Esophagus muscularis mucosa (tissue), 4 donors: Measurements from ENCODE around the gene KIAA0513. TPM values are rescaled to one million over a fixed set of nuclear protein-coding genes. Genes with fewer than 3 reads are reported as not detected.

Experiments used
- DNase-seq: peaks from one replicate; pipeline ENCODE4 v3.0.0-alpha.2; 2017; ENCODE audit errors: extremely low spot score
- H3K27ac ChIP-seq, 4 donors: fragments of 200-600 bp; sonication (generic); replicated peaks in 1 of 4; 1 replicate in 3 of 4; 2 replicates in 1 of 4; pipeline ENCODE4 v1.5.1; 2016 to 2019; ENCODE audit warnings: mild to moderate bottlenecking in 1 of 4
- H3K27me3 ChIP-seq, 4 donors: fragments of 200-600 bp; sonication (generic); one replicate each; pipeline versions ENCODE4 v1.5.1 to v1.6.0; 2016 to 2019
- H3K36me3 ChIP-seq, 4 donors: fragments of 200-600 bp; sonication (generic); one replicate each; pipeline ENCODE4 v1.5.1; 2016 to 2019
- H3K4me1 ChIP-seq, 4 donors: fragments of 200-600 bp; sonication (generic); one replicate each; pipeline ENCODE4 v1.5.1; 2016 to 2019
- H3K4me3 ChIP-seq, 4 donors: fragments of 200-600 bp; sonication (generic); 1 replicate in 2 of 4; 2 replicates in 2 of 4; pipeline ENCODE4 v1.5.1; 2016 to 2019; ENCODE audit warnings: mild to moderate bottlenecking in 4 of 4, moderate library complexity in 1 of 4
- H3K9me3 ChIP-seq, 4 donors: fragments of 200-600 bp; sonication (generic); 1 replicate in 3 of 4; 2 replicates in 1 of 4; pipeline ENCODE4 v1.5.1; 2016 to 2019
- EP300 ChIP-seq: sonication (generic); formaldehyde crosslinking; IDR thresholded peaks from one replicate; pipeline ENCODE4 v1.6.1; 2017; ENCODE audit warnings: antibody characterized with exemption
- POLR2A ChIP-seq: fragments of 450-650 bp; IDR thresholded peaks from one replicate; pipeline ENCODE4 v1.6.1; 2017; ENCODE audit warnings: antibody characterized with exemption, moderate library complexity, mild to moderate bottlenecking, low read depth
- POLR2AphosphoS5 ChIP-seq, 2 donors: sonication (generic); formaldehyde crosslinking; IDR thresholded peaks; one replicate each; pipeline ENCODE4 v1.6.1; 2017; ENCODE audit warnings: antibody characterized with exemption in 2 of 2
- WGBS: methylation state at CpG from one replicate; pipeline ENCODE4 v1.1.5; 2018; 5-methylcytosine and 5-hydroxymethylcytosine counted together
- intact Hi-C: fragments of 100-400 bp; cut with DNase I; formaldehyde crosslinking; loops from one replicate; pipeline ENCODE4 v1.15.1; 2023
- total RNA-seq, 4 donors: library from RNA; depleted of rRNA; stranded (reverse); fragments of >200 nt; gene quantifications; one replicate each; pipeline versions ENCODE4 v1.1.0 to v1.2.1, GENCODE V29; 2016
- TF ChIP-seq, protein P1 (sequence below), 3 experiments: fragments of 200-600 bp in 2 of 3; fragments of 450-650 bp in 1 of 3; sonication (generic) in 2 of 3; IDR thresholded peaks; one replicate each; pipeline ENCODE4 v1.5.1; 2017 to 2019; ENCODE audit warnings: antibody characterized with exemption in 3 of 3, mild to moderate bottlenecking in 2 of 3, moderate library complexity in 1 of 3

Gene KIAA0513
- total RNA-seq, 4 donors from 2014 or later = 16.4 to 28.8 (median 23.4) TPM

DNA sequence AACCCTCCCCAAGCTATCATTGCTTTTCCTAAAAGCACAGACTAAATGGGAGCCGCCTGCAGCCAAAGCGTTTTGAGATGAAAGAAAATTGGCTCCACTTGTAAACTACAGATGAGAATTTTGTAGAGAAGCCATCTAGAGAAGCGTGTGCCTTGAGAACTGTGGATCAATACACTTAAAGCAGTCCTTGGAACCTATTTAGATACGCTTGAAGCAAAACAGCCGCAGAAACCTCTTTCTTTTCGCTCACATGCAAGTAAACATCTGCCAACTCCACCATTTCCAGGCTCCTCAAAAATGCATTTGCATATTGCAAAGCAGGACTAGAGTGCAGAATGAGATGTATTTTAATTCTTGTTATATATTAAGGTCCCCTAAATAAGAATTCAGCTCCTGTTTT lies 13.1 kb downstream of the KIAA0513 start:
- WGBS = 85% methylated on average over 6 of the region's 6 CpGs
- Histone ChIP-seq H3K4me3 (no peak overlapping the region), H3K36me3 (peaks cover 0 to 10% (median 0%) of the 10 kb centered on the region in 4 donors), H3K4me1 (peaks cover 0 to 20% (median 15%) of the 10 kb centered on the region in 4 donors), H3K27ac (no peak overlapping the region), H3K27me3 (no peaks in the 10 kb centered on the region), H3K9me3 (no peaks in the 10 kb centered on the region)
- intact Hi-C loops = no loop called here
- no peak for TF ChIP-seq EP300
- no peak for DNase-seq

DNA sequence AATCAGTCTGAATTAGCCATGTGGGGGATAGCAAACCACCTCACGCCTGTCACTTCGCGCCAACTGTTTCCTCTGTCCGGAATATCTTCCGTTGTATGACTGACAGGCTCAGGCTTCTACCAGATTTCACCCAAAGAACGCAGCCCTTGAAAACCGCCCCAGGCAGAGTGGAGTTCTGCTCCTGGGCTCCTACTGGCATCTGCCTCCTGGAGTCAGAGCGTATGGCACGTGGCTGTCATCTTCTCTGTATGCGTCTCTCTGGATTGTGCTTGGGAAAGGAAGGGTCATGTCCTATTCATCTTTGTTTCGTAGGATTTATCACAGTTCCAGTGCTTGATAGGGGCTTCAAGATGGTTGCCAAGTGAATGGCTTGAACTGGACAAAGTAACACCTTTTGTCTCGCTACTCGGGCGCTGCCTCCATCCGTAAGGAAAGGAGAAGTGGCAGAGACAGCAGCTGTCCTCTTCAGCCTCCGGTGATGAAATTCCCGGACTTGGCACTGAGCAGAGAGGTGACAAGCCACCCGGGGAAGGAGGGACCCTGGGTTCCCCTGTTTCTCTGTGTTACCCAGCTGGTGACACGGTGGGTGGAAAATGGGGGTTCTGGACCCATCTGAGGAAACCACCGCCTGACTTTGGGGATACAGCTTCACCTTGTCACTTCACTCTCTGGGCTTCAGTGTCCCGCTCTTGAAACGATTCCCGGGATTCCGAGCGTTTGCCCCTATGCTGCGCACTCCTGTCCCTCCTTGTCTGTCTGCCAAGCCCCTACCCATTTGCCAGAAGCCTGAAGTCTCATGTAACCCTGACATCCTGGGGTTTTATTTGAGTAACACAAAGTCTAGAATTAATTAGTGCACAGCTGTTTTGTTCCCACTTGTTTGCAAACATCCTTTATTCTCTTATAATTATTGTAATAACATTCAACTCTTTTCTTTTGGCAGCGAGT lies 13.9 kb downstream of the KIAA0513 start:
- no peak overlapping the region for H3K27ac ChIP-seq
- peaks cover 0 to 14% (median 11%) of the 10 kb centered on the region in 4 donors for H3K4me1 ChIP-seq
- intact Hi-C loops = no loop called here
- TF ChIP-seq EP300 (no peak), POLR2A (no peak), POLR2AphosphoS5 (IDR thresholded peaks at IDR 0.05) (no peak)
- TF ChIP-seq, protein P1, sequence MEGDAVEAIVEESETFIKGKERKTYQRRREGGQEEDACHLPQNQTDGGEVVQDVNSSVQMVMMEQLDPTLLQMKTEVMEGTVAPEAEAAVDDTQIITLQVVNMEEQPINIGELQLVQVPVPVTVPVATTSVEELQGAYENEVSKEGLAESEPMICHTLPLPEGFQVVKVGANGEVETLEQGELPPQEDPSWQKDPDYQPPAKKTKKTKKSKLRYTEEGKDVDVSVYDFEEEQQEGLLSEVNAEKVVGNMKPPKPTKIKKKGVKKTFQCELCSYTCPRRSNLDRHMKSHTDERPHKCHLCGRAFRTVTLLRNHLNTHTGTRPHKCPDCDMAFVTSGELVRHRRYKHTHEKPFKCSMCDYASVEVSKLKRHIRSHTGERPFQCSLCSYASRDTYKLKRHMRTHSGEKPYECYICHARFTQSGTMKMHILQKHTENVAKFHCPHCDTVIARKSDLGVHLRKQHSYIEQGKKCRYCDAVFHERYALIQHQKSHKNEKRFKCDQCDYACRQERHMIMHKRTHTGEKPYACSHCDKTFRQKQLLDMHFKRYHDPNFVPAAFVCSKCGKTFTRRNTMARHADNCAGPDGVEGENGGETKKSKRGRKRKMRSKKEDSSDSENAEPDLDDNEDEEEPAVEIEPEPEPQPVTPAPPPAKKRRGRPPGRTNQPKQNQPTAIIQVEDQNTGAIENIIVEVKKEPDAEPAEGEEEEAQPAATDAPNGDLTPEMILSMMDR (IDR thresholded peaks at IDR 0.05) = no peak
- 86% methylated on average over 27 of the region's 27 CpGs for WGBS
- no peak for DNase-seq
- no peak overlapping the region for H3K4me3 ChIP-seq
- H3K36me3 ChIP-seq = peaks cover 0 to 10% (median 0%) of the 10 kb centered on the region in 4 donors
- no peaks in the 10 kb centered on the region for H3K27me3 ChIP-seq
- H3K9me3 ChIP-seq = no peaks in the 10 kb centered on the region

DNA sequence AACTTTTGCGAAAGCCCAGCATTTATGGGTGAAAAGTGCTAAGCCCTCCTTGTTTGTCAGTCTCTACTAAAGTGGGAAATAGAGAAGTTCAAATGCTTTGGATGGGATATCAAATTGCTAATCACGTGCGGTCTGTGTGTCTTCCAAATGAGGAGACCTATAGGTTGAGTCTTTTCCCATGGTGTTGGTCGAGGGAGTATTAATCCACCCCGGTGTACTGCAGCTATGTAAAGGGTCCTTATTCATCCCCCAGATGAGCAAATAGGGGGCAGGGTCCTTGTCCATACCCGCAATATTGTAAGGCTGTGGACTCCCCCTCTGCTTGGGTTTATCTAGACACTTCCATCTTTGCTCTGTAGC lies 14.6 kb downstream of the KIAA0513 start:
- Histone ChIP-seq H3K27me3 (no peaks in the 10 kb centered on the region), H3K9me3 (no peaks in the 10 kb centered on the region), H3K4me3 (no peak overlapping the region), H3K27ac (no peak overlapping the region), H3K4me1 (peaks cover 0 to 10% (median 4%) of the 10 kb centered on the region in 4 donors), H3K36me3 (peaks cover 0 to 10% (median 0%) of the 10 kb centered on the region in 4 donors)
- no peak for DNase-seq
- intact Hi-C loops = no loop called here
- TF ChIP-seq POLR2AphosphoS5 (IDR thresholded peaks at IDR 0.05) (no peak), EP300 (no peak), POLR2A (no peak)
- TF ChIP-seq, protein P1 (IDR thresholded peaks at IDR 0.05) = no peak
- WGBS = 82% methylated on average over 6 of the region's 6 CpGs

GRCh38 chr16:85042606-85043005 lies 15.0 kb downstream of the KIAA0513 start:
- no peaks in the 10 kb centered on the region for H3K9me3 ChIP-seq
- H3K4me3 ChIP-seq = no peak overlapping the region
- H3K36me3 ChIP-seq = peaks cover 0 to 14% (median 1%) of the 10 kb centered on the region in 4 donors
- intact Hi-C loops = no loop called here
- 69% methylated on average over 6 of the region's 6 CpGs for WGBS
- no peak overlapping the region for H3K27ac ChIP-seq
- no peak for TF ChIP-seq EP300
- TF ChIP-seq POLR2AphosphoS5 (IDR thresholded peaks at IDR 0.05) = no peak
- TF ChIP-seq, protein P1 (IDR thresholded peaks at IDR 0.05) = no peak
- TF ChIP-seq POLR2A = no peak
- H3K27me3 ChIP-seq = no peaks in the 10 kb centered on the region
- H3K4me1 ChIP-seq = peaks cover 0 to 10% (median 1%) of the 10 kb centered on the region in 4 donors
- DNase-seq = no peak

DNA sequence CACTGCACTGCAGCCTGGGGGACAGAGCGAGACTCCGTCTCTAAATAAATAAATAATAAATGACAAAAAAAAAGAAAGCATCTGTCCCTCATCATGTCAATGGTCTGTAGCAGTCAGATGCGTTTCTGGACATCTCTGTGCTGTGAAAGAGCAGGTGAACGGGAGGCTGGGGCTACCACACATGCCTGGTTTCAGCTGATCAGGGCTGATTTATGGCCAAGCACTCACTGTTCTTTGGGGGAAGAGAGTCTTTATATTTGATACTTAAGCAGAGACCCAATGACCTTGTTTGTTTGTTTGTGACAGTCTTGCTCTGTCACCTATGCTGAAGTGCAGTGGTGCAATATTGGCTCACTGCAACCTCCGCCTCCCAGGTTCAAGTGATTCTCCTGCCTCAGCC lies 17.5 kb downstream of the KIAA0513 start:
- Histone ChIP-seq H3K9me3 (no peaks in the 10 kb centered on the region), H3K36me3 (peaks cover 0 to 10% (median 3%) of the 10 kb centered on the region in 4 donors), H3K27me3 (no peaks in the 10 kb centered on the region), H3K27ac (no peak overlapping the region), H3K4me3 (no peak overlapping the region), H3K4me1 (peaks cover 0 to 10% (median 0%) of the 10 kb centered on the region in 4 donors)
- WGBS = 93% methylated on average over 5 of the region's 5 CpGs
- no peak for DNase-seq
- TF ChIP-seq POLR2AphosphoS5 (IDR thresholded peaks at IDR 0.05) (no peak), EP300 (no peak), POLR2A (no peak)
- TF ChIP-seq, protein P1 (IDR thresholded peaks at IDR 0.05) = no peak
- intact Hi-C loops = no loop called here
